ENCODE data around the gene C4BPA.

C4BPA gene

DNA sequence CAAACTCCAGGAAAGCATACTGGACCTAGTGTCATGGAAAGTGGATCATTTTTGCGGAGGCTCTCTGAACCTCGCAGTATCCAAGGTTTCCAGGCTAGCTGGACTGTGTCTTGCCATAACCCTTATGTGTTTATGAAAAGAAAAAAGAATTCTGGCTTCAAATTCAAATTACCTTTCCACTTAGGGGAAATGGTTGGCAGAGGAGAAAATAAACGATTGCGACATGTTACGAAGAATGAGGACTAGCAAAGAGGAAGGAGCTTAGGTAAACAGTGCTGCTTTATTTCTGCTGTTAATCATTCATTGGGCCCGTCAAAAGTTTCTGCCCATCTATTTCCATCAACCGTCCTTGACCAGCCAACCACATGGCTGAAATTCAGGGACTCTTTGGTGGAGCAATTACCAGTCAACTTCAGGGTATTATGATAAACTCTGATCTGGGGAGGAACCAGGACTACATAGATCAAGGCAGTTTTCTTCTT is at the start of gene C4BPA:
C4BPA (plus strand) TSS at position 342 of the 482 bp plus-strand sequence. CDS start 8,793 bp downstream, outside the sequence.
- no peak for DNase-seq

DNA sequence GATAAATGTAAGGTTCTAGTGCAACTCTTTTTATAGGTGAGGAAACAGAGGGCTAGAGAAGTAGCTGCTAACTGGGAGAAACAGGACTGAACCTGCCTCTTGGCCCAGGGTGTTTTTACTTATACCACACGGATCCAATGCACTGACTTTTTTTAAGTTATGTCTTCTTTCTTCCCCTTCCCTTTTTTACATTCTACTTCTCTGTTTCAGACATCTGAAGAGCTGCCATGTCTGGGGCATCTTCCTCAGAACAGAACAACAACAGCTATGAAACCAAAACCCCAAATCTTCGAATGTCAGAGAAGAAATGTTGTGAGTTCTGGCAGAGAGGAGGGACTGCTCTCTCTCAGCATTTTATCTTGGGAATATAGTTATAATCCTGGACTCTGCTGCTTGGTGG is 49.5 kb upstream of the C4BPA start:
- no peak for DNase-seq

DNA sequence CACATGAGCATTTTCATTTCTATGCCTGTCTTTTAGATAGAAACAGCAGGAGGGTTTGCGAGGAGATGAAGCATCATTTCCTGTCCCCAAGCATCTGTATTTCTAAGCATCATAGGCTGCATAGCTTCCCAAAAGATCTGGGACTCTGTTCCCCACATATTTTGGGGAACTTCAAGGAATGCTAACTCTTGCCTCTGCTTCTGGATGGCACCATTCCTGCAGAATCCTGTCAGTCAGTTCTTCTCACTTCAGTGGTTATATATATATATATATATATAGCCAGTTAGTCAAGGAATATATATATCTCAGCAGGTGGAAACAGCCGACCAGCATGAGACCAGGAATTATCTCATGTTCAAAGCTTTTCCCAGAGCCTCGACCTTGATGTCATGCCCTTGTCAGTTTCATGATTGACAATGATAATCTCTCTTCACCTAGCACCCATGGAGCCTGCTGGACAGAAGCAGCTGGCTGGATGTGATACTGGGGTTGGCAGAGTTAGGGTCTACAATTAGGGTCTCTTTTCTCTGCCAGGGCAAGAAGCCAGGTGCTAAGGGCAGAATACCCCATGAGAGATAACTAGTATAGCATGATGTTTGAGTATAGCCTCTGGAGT is 48.5 kb upstream of the C4BPA start:
- DNase-seq, result no peak

DNA sequence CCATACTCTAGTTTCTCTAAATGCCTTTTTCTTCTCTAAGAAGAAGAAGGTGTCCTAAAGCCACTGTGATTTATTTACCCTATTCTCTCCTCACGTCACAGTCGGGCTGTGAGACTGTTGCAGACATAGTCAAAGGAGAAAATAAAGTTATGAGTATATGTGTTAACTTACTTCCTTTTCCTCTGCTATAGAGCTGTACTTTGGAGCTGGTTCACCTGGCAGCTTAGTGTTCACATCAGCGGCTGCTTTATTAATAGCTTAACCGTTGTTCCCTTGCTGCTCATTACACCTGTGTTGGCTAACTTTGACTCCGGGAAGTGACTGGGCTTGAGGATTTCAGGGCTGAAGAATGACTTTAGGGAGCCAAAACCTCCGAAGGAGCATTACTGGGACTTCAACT is 47.4 kb upstream of the C4BPA start:
- no peak for DNase-seq

DNA sequence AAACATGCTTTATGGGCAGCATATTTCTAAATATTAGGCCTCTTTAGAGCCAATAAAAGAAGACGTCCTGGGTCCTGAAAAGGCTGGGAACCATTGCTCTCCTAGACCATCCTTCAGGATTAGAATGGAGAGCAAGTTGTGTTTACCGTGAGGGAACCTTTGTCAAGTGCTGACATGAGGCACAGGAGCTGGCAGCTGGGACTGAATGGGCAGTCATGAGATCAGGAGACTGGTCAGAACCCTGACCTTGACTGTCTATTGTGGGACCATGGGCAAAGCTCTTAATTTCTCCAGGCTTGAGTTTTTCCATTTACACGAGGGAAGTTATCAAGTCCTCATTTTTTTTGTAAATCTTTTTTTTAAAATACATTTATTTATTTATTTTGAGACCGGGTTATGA is 45.8 kb upstream of the C4BPA start:
- DNase-seq, result no peak

DNA sequence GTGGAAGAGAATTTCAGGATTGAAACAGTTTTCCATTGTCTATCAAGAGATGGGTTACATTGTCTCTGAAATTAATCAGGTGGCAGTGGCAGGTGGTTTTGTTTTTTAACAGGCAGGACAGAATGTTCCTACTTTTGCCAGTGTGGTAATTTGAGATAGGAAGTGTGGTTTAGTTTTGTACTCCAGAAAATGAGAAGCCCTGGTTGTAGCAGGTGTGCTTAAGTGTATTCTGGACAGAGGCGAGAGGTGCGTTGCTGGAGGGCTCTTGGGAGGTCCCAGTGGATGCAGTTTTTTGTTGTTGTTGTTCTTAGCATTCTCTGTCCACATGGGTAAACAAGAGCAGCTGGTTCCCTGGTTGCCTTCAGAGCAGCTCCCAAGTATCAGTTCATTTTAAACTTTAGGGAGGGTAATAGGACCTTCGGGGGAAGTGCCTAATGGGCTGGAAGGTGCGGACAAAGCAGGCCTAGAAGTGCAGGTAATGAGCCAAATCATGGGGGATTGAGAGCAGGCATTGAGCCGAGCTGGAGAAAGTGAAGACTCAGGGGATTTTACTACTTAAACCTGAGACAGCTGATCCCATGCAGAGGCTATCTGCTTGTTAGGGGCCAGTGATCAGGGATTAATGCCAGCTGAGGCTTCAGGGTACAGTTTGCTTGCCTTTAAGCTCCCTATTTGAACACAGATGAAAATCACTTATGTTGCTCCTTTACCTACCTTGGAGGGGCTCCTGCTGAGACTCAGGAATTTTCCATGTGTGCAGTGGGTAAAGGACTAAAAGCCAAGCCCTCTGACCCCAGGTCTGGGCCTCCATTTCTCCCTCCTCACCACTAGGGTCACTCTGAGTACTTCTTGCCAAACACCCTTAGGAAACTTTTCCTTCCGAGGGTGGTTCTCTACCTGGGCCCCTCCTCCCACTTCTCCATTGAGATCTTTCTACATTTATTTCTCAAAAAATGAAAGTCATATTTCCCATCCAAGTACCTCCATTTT is 44.9 kb upstream of the C4BPA start:
- no peak for DNase-seq

DNA sequence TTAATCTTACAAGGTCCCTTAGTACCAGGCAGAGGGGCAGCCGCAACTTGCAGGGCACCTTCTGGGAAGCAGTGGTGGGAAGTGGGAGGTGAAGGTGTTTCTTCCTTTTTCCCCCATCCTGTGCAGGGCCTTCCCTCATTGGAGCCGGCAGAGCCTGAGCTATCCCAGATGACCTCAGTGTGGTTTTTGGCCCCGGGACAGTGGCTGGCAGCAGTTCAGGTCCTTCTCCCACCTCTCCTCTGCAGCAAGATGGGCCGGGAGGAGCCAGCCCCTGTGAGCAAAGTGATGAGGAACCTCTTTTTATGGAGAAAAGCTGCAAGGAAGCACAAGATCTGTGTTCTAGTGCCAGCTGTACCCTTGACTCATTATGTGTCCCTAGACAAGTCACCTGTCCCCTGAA is 44.2 kb upstream of the C4BPA start:
- no peak for DNase-seq

DNA sequence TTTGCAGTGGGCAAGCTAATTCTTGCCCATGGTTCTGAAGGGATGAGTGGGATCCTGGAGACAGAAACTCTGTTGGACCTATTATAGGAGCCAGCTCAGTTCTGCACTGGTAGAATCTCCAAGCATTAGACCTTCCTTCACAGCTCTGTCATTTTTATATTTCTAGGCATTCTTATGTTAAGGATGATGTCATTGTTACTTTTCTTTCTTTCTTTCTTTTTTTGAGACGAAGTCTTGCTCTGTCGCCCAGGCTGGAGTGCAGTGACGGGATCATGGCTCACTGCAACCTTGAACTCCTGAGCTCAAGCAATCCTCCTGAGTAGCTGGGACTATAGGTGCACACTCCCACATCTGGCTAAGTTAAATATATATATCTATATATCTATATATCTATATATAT is 43.4 kb upstream of the C4BPA start:
- DNase-seq, result no peak

DNA sequence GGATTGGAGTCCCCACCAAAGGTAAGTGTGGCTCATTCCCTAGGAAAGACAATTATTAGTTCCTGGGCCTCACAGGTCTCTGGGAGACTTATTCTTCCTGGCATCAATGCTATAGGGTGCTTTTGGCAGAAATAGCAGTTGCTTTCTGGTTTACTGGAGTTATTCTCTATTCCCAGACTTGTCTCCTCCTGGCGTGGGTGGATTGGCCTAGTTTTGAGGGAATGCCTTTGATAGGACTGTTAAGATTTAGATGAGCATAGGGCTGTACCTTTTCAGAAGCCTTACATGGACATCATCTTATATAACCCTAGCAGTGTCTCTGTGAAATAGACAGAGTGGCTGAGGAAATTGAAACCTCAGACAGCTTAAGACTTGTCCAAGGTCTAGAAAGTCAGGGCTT is 42.0 kb upstream of the C4BPA start:
- no peak for DNase-seq

DNA sequence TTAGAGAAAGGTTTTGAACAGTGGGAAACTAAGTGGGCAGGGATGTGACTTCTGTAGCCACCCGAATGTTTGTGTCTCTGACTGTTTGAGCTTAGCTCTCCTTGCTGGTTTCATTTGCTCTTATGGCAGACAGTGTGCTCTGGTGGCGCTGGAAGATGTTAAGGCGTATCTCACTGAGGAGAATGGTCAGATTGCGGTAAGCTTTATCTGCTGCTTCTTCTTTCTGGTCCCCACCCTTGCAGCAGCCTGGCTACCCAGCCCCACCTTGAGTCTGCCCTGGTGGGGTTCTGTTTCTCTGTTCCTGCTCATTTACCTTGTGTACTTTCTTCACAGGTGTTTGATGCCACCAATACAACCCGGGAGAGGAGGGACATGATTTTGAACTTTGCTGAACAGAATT is 41.0 kb upstream of the C4BPA start:
- no peak for DNase-seq

DNA sequence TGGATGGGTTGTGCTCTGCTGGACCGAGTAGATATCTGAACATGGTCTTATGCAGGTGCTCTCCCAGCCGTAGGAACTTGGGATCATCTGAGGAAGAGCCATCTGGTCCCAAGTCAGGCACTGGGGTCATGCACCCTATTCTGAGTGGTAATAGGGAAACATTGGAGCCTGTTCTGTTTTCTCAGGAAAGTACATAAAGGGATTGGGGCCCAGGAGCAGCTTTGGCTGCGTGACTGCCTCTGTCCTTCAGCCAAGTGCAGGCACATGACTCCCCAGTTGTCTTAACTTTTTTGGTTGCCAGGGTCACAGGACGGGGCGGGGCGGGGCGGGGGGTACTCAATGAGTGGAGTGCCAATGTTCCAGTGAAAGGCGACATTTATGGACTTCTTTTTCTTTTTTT is 39.5 kb upstream of the C4BPA start:
- DNase-seq, result no peak

DNA sequence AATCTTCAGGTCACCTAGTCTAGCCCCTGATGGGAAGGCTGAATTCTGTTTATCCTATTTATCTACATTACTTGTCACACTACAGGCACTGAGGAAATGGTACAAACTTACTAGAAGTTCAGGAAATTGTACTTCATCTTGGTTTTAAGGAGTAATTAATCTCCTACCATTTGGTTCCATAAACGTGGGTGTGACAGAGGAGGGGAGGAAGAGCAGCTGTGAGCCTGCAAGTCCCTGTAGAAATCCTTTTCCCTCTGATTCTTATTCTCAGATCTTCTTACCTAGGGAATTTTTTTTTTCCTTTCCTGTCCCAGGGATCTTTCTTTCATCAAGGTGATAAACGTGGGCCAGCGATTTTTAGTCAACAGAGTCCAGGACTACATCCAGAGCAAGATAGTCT is 36.8 kb upstream of the C4BPA start:
- no peak for DNase-seq

DNA sequence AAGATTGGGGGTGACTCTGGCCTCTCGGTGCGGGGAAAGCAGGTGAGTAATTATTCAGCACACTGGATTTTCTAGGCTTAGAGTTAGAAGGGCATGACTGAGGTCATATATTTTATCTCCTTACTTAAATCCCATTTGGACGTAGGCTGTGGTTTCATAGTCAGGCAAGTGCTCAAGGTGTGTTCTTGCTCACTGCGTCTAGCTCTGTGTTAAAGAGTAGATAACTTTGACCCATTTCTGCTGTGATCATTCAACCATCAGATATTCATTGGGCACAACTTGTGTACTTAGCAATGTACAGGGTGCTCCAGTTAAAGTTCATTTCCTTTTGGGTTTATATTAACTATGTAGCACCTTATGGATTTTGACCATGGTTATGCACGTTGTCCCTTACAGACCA is 36.4 kb upstream of the C4BPA start:
- DNase-seq, result no peak

DNA sequence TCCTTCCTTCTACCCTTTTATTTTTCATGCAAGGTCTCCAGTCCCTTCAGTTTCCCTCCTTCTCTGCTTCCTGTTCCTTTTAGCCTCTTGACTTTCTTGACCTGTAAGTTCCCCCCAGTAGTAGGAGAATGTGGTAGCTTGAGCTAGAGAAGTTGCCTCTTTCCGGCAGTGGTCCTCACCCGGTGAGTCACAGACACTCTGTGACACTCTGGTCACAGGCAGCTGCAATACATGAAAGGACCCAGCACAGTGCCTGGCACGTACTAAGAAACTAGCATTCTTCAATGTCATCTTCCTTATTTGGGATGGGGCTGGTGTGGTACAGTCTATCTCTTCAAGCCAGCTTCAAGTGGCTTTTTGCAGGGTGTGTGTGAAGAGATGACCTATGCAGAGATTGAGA is 35.0 kb upstream of the C4BPA start:
- no peak for DNase-seq

DNA sequence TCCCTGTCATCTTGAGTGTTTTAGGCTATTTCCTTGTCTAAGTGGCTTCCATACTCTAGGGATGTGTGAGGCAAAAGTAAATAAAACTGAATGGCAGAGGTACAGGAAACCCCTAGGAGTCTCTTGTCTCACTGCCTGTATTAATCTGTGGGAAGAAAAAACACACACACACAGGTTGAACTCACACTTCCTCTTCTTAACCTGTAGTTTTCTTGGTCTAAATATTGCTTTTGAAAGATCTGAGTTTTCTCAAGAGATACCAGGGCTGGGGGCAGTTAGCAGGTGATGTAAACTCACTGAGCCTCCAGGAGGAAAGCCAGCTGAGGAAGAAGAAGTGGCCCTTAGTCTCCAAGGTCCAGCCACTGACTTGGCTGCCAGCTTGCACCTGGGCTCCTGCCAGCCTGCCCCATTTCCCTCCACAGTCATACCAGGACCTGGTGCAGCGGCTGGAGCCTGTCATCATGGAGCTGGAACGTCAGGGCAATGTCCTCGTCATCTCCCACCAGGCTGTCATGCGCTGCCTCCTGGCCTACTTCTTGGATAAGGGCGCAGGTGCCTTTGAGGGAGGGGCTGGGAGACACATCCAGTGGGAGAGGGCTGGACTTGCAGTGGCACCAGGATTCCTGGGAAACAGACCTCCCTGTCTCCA is 34.1 kb upstream of the C4BPA start:
- DNase-seq, result no peak

DNA sequence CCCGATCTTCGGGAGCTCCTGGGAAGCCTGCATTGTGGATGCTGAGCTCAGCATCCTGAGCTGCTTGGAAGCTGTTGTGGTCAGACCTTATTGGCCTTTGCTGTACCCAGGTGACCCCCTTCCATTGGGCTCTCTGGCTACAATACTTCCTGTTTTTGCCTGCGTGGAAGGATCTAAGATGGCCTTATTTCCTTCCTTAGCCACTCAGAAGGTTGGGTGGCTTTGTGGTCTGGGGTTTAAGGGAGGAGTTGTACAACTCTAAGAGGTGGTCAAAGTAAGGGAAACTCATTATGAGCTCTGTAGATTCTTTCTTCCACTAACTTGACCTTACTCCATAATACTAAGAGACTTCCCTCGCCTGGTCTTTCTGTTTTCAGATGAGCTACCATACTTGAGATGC is 33.2 kb upstream of the C4BPA start:
- no peak for DNase-seq

DNA sequence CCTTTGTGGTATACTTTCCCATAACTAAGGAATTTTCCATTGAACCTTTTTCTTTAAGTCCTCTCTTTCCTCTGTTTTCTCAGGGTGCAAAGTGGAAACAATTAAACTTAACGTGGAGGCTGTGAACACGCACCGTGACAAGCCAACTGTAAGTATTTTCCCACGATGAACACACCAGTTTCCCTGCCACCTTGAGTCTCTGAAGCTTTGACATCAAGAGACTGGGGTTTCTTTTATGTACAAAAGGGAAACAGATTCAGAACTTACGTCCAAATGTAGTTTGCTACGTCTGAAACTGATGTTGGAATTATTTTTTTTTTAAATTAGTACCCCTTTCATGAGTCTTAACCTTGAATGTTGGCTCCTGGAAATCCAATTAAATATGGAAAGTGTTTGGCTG is 32.6 kb upstream of the C4BPA start:
- DNase-seq, result no peak

DNA sequence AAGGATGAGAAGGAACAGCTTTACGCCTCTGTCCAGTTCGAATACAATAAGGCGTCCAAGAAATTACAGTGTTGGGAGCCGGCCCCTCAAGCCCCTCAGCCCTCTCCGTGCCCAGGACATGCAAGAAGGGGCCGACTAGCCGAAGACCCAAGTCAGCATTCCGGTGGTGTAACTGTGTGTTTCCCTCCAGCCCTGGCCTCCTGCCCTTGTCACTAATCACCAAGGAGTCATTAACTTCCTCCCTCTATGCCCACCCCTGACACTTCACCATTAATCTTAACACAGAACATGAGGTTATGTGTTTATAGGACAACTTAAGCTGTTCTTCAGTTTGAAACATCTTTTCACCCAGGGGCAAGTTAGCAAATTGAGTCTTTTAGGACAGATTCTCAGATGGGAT is 31.8 kb upstream of the C4BPA start:
- DNase-seq, result no peak

DNA sequence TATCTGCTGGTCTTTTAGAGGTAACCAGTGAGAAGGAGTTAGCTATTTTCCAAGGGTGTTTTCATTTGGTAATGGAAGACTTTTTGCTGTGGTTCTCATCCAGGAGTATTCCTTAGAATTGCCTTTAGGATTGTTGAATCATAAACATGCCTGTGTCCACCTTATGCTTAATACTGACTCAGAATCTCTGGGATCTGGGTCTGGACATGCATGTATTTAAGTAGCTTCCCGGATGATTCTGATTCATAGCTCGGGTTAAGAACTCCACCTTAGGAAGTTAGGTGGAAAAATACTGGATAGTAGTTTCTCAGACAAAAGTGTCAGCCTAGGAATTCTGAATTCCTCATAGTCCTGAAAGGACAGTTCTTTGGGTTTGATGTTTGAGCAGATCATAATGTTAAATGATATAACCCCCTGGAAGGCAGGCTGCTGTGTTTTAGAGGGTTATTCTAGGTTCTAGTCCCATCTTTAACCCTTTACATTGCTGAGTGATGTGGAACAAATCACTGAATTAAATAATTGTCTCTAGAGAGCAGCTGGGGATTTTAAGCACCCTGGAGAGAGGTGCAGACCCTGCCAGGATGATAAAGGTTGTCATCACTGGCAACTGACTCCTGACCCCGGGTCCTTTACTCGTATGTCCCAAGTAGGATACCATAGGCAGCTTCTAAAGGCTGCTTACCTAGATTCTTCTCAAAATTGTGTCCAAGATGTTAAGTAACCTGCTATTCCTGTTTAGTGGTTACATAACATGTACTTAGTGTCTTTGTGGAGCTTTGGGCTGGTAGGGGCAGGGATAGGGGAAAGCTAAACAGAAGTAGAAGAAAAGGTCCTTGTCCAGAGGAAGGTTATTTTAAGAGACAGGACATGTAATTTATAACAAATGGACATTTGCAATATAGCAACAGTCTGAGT is 29.9 kb upstream of the C4BPA start:
- no peak for DNase-seq

DNA sequence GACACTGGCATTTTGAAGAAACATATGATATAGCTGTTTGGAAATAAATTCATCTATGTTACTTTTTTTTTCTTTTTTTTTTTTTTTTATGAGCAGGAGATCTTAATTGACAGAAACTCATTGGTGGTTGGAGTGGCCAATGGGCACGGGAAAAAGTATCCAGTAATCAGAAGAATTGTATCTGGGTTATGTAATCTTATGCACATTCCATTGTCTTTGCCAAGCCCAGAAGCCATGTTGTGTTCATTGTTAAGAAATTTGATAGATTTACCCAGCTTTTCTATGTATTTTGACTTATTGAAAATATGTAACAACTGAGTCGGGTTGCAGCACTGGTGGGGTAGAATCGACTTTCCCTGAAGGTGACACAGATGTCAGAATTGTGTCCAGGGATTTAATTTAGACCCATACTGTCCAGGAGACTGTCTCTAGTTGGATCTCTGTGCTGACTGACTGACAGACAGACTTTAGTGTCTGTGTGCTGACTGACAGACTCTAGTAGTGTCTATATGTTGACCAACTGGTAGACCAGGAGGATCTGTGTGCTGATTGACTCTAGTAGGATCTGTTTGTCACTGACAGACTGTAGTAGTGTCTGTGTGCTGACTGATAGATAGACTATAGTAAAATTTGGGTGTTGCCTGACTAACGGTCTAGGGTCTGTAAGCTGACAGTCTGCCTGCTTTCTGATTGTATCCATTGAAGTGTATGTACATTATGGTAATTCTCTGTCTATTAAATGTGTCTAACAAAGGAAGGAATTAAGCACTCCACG is 27.7 kb upstream of the C4BPA start:
- DNase-seq, result no peak

DNA sequence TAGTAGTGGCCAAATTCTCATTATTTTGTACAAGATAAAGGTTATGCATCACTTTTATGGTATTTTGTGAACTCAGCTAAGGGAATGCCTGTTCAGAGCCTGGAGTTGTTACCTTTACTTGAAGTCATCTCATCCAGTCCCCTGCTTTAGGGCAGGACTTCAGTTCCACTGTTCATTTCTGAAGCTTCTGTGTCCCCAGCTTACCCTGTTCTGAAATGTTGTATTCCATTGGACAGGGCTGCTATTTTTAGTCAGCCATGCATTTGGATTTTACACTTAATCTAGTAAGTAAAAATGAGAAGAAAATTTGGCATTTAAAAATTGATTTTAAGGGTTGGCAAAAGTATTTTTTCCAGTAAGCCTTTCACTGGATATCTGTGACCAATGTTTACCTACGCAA is 27.0 kb upstream of the C4BPA start:
- DNase-seq, result no peak
